KG1 (cell line): ENCODE results near the gene SPDYE17.
"Not testable (repeated sequence)": the region's sequence is repeated elsewhere in the genome, so short reads cannot be mapped to it uniquely, and the experiment has no call there.

Experiments
- DNase-seq: peaks from one replicate; lab custom pipeline; 2025; lab: John Stamatoyannopoulos, UW

SPDYE17 gene

GRCh38 chr7:76998764-76999450, 33.3 kb downstream of the SPDYE17 start:
- DNase-seq, result not testable (repeated sequence)

- no peak for DNase-seq
Observed at GRCh38 chr7:76998285-76998589, 33.9 kb downstream of the SPDYE17 start.

GRCh38 chr7:76997381-76998284, 34.5 kb downstream of the SPDYE17 start:
- no peak for DNase-seq

- DNase-seq, result not testable (repeated sequence)
Observed at GRCh38 chr7:76996932-76997331, 35.2 kb downstream of the SPDYE17 start.

- DNase-seq, result not testable (repeated sequence)
Observed at GRCh38 chr7:76994286-76994685, 37.9 kb downstream of the SPDYE17 start.

- not testable (repeated sequence) for DNase-seq
Observed at GRCh38 chr7:76993831-76994230, 38.3 kb downstream of the SPDYE17 start.

GRCh38 chr7:76992871-76993270, 39.3 kb downstream of the SPDYE17 start:
- DNase-seq, result not testable (repeated sequence)

- not testable (repeated sequence) for DNase-seq
Observed at GRCh38 chr7:76992204-76992603, 40.0 kb downstream of the SPDYE17 start.

- not testable (repeated sequence) for DNase-seq
Observed at GRCh38 chr7:76990202-76990601, 42.0 kb downstream of the SPDYE17 start.

- DNase-seq, result not testable (repeated sequence)
Observed at GRCh38 chr7:76985924-76986717, 46.0 kb downstream of the SPDYE17 start.

- not testable (repeated sequence) for DNase-seq
Observed at GRCh38 chr7:76984784-76985136, 47.4 kb downstream of the SPDYE17 start.

GRCh38 chr7:76983937-76984783, 48.0 kb downstream of the SPDYE17 start:
- not testable (repeated sequence) for DNase-seq

- DNase-seq, result not testable (repeated sequence)
Observed at GRCh38 chr7:76983333-76983732, 48.8 kb downstream of the SPDYE17 start.

- DNase-seq, result not testable (repeated sequence)
Observed at GRCh38 chr7:76982501-76982900, 49.7 kb downstream of the SPDYE17 start.

GRCh38 chr7:76981187-76981970, 50.8 kb downstream of the SPDYE17 start:
- DNase-seq, result not testable (repeated sequence)

- not testable (repeated sequence) for DNase-seq
Observed at GRCh38 chr7:76980576-76980975, 51.6 kb downstream of the SPDYE17 start.

- not testable (repeated sequence) for DNase-seq
Observed at GRCh38 chr7:76977761-76978367, 54.3 kb downstream of the SPDYE17 start.

- not testable (repeated sequence) for DNase-seq
Observed at GRCh38 chr7:76974793-76975579, 57.2 kb downstream of the SPDYE17 start.

- DNase-seq, result not testable (repeated sequence)
Observed at GRCh38 chr7:76974336-76974735, 57.8 kb downstream of the SPDYE17 start.
